LNCaP clone FGC (cell line): ENCODE measurements around the gene EML6.
"Not testable (repeated sequence)": the region's sequence is repeated elsewhere in the genome, so short reads cannot be mapped to it uniquely, and the experiment has no call there.

Experiments
- DNase-seq: peaks from one replicate; pipeline ENCODE4 v3.0.0-alpha.2; 2011; ENCODE audit warnings: low read depth
- H3K4me3 ChIP-seq: 2 replicates; pipeline ENCODE4 v1.5.1; 2011; ENCODE audit warnings: mild to moderate bottlenecking, low read depth, low read length, control low read depth
- TF ChIP-seq, protein P1 (sequence below): IDR thresholded peaks from 2 replicates; pipeline ENCODE4 v1.5.1; 2012; ENCODE audit warnings: mild to moderate bottlenecking; ENCODE audit not compliant: control insufficient read depth, insufficient read depth; ENCODE audit errors: extremely low read depth

EML6 gene

DNA sequence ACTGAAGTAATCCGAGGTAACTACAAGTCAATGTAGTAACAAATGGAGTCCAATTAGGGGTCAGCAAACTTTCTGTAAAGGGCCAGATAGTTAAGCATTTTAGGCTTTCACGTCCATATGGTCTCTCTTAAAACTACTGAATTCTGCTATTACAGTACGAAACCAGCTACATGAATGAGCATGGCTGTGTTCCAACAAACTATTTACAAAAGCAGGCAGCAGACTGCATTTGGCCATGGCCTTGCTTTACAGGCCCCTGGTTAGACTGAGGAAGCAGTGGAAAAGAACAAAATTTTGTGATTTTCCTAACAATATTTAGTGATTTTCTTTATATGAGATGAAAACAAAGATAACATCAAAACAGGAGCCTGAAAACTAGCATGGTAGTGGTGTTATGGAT lies 262.8 kb downstream of the EML6 start:
- no peak overlapping the region for H3K4me3 ChIP-seq
- TF ChIP-seq, protein P1, sequence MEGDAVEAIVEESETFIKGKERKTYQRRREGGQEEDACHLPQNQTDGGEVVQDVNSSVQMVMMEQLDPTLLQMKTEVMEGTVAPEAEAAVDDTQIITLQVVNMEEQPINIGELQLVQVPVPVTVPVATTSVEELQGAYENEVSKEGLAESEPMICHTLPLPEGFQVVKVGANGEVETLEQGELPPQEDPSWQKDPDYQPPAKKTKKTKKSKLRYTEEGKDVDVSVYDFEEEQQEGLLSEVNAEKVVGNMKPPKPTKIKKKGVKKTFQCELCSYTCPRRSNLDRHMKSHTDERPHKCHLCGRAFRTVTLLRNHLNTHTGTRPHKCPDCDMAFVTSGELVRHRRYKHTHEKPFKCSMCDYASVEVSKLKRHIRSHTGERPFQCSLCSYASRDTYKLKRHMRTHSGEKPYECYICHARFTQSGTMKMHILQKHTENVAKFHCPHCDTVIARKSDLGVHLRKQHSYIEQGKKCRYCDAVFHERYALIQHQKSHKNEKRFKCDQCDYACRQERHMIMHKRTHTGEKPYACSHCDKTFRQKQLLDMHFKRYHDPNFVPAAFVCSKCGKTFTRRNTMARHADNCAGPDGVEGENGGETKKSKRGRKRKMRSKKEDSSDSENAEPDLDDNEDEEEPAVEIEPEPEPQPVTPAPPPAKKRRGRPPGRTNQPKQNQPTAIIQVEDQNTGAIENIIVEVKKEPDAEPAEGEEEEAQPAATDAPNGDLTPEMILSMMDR, result no peak
- DNase-seq, result no peak

DNA sequence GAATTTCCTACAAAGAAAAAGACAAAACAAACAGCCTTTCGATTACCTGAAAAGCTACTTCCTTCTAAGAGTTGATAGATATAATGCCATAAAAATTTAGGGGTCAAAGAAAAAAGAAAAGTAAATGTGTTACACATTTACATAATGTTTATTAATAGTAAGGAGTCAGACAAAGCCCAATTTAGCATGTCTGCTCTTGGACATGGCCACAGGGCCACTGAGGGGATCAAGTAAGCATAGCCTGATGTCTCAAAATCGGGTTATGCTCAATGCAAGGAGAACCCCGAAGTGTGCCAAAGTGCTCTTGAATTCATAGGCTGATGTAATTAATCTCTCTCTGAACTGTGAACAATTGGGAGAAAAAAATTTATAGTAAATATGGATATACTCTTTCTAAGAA lies 265.1 kb downstream of the EML6 start:
- TF ChIP-seq, protein P1, result no peak
- no peak for DNase-seq
- H3K4me3 ChIP-seq, result no peak overlapping the region

DNA sequence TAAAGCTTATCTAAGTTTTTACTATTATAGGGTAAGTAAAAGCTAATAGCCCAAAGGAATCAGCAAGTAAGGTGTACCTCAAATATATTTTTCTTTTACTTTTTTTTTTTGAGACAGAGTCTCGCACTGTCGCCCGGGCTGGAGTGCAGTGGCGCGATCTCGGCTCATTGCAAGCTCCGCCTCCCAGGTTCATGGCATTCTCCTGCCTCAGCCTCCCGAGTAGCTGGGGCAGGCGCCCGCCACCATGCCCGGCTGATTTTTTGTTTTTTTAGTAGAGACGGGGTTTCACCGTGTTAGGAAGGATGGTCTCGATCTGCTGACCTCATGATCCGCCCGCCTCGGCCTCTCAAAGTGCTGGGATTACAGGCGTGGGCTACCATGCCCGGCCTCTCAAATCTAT lies 267.2 kb downstream of the EML6 start:
- not testable (repeated sequence) for H3K4me3 ChIP-seq, DNase-seq

DNA sequence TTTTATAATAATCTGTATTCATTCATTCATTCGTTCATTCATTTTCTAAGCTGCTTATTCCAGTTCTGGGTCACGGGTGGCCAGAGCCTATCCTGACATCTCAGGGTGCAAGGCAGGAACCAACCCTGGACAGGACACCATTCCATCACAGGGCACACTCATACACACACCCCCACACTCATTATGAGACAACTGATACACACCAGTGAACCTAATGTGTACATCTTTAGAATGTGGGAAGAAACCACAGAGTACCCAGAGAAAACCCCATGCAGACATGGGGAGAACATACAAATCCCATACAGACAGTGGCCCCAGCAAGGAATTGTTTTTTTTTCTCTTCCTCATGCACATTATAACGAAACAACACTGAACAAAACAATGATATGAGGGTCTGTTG lies 272.1 kb downstream of the EML6 start:
- no peak overlapping the region for H3K4me3 ChIP-seq
- TF ChIP-seq, protein P1, result no peak
- DNase-seq, result no peak

DNA sequence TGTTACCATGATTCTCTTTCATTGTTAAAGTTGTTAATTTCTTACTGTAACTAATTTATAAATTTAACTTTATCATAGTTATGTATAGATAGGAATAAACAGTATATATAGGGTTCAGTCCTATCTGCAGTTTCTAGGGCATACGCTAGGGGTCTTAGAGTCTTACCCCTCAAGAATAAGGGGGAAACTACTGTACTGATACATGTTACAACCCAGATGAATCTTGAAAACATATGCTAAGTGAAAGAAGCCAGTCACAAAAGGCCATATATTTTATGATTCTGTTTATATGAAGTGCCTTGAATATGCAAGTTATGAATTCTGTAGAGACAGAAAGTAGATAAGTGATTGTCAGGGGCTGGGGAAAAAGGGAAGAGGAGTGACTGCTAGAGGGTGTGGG lies 274.4 kb downstream of the EML6 start:
- no peak for DNase-seq
- TF ChIP-seq, protein P1, result no peak
- no peak overlapping the region for H3K4me3 ChIP-seq

DNA sequence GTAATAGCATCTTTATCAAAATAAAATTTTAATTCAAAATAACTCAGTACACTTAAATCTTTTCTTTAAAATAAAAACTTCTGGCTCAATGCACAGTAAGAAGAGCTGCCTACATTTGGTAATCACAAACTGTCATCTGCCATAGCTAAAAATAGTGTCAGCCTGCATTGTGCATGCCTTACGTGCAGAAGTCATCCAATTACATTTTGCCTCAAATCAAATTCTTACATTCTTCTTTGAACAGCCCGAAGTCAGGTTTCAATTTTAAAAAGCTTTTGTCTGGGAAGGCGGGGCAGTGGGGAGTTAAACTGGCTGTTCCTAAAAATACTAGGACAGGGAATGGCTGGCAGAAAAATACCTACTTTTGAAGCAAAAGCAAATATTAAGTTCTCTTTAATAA lies 275.7 kb downstream of the EML6 start:
- H3K4me3 ChIP-seq, result no peak overlapping the region; the same call in 1 of the 2 replicates
- TF ChIP-seq, protein P1, result no peak
- no peak for DNase-seq

DNA sequence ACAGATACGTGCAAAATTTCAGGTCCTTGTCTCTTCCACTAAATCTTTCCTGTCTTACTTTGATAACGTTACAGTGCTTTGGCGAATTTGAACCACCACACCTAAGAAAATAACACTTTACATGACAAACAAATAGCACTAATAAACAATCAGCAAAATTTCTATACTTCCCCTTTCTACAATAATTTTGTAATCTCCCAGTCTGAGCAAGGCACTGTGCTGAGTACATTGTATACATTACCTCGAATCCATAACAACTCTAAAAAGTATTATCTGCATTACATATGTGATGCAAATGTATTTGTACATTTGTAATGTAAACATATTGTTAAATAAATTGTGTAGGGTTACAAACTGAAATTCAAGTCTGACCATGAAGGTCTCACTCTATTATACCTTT lies 276.9 kb downstream of the EML6 start:
- TF ChIP-seq, protein P1, result no peak
- DNase-seq, result no peak
- no peak overlapping the region for H3K4me3 ChIP-seq
